Dermis microvascular lymphatic vessel endothelial cell (primary cell): ENCODE results near the gene MUS81. TPM values are rescaled to one million over a fixed set of nuclear protein-coding genes. Genes with fewer than 3 reads are reported as not detected.

Source experiments
- DNase-seq, 2 donors: peaks; one replicate each; pipeline versions ENCODE4 v3.0.0 to v3.0.0-alpha.2; 2010; ENCODE audit warnings: low read depth in 2 of 2
- total RNA-seq: library from RNA; depleted of rRNA; stranded (reverse); fragments of >200 nt; gene quantifications from 2 replicates; pipeline ENCODE4 v1.2.1, GENCODE V29; 2014

Gene MUS81
- total RNA-seq, 1 donor from 2014 or later: 32.6 TPM

GRCh38 chr11:65859812-65860277 lies 388 bp upstream of the MUS81 start:
- no peak for DNase-seq

GRCh38 chr11:65861165-65861505 lies 902 bp downstream of the MUS81 start:
- no peak for DNase-seq

GRCh38 chr11:65861533-65862183 lies 1.4 kb downstream of the MUS81 start:
- DNase-seq: no peak

GRCh38 chr11:65862191-65862735 lies 2.0 kb downstream of the MUS81 start:
- no peak for DNase-seq

- DNase-seq: no peak
Observed at GRCh38 chr11:65862941-65863888, 3.0 kb downstream of the MUS81 start.

- DNase-seq: no peak
Observed at GRCh38 chr11:65863889-65864705, 3.9 kb downstream of the MUS81 start.

- no peak for DNase-seq
Observed at GRCh38 chr11:65864706-65865471, 4.7 kb downstream of the MUS81 start.

GRCh38 chr11:65865550-65866172 lies 5.4 kb downstream of the MUS81 start:
- no peak for DNase-seq

GRCh38 chr11:65866509-65867283 lies 6.5 kb downstream of the MUS81 start:
- no peak for DNase-seq

GRCh38 chr11:65867284-65868071 lies 7.2 kb downstream of the MUS81 start:
- no peak for DNase-seq

GRCh38 chr11:65868076-65868667 lies 7.9 kb downstream of the MUS81 start:
- DNase-seq: no peak

GRCh38 chr11:65868907-65869306 lies 8.7 kb downstream of the MUS81 start:
- DNase-seq: no peak

GRCh38 chr11:65869643-65870306 lies 9.5 kb downstream of the MUS81 start:
- DNase-seq: no peak

- no peak for DNase-seq
Observed at GRCh38 chr11:65870307-65870658, 10.1 kb downstream of the MUS81 start.

GRCh38 chr11:65870706-65871681 lies 10.8 kb downstream of the MUS81 start:
- DNase-seq: no peak

- DNase-seq: no peak
Observed at GRCh38 chr11:65871811-65872548, 11.7 kb downstream of the MUS81 start.
